K562 (cell line): ENCODE results near the gene KCNQ5. TPM values are rescaled to one million over a fixed set of nuclear protein-coding genes. Genes with fewer than 3 reads are reported as not detected.

Experiments
- ATAC-seq: fragments of 200-7000 bp; cut with Tn5 transposase; 3 replicates; pipeline ENCODE4 v1.9.1; 2020; ENCODE audit warnings: moderate library complexity
- BruUV-seq: library from RNA; stranded (reverse); fragments of 400-500 nt; replicated peaks from 2 replicates; lab custom pipeline; 2021; lab: Mats Ljungman, UMichigan
- CTCF ChIA-PET: fragments of 300-600 bp; formaldehyde crosslinking; extraction: SDS; loops from one replicate; lab custom pipeline; 2021; ENCODE audit warnings: low intra/inter-chr PET ratio; lab: Yijun Ruan, JAX
- POLR2A ChIA-PET: fragments of 300-600, 350-650 bp; sonication (Branson Sonifier 250); formaldehyde crosslinking; extraction: SDS; loops from one replicate; lab custom pipeline; 2021; ENCODE audit warnings: antibody characterized with exemption, inconsistent platforms; lab: Yijun Ruan, JAX
- DNase-seq, 4 experiments: peaks; one replicate each; pipeline versions ENCODE4 v3.0.0 to v3.0.0-alpha.2; 2011 to 2018; ENCODE audit warnings: low spot score in 3 of 4, mixed read lengths in 3 of 4; ENCODE audit errors: extremely low read depth in 1 of 4
- FAIRE-seq: peaks from 2 replicates; lab custom pipeline; 2011; peaks lifted over from hg19 to GRCh38; lab: Jason Lieb, UNC
- H2AFZ ChIP-seq: 2 replicates; pipeline ENCODE4 v1.6.0; 2011; ENCODE audit warnings: low read depth, low read length, control low read depth, inconsistent platforms
- H3K27ac ChIP-seq: fragments of 200-600 bp; 3 replicates; pipeline ENCODE4 v1.8.0; 2011; ENCODE audit warnings: low read depth, mild to moderate bottlenecking, control low read depth, inconsistent platforms, low read length, moderate library complexity, mixed read lengths; ENCODE audit errors: extremely low read depth
- H3K27me3 ChIP-seq, 2 experiments: fragments of 300-600 bp in 1 of 2; 2 replicates in 1 of 2; 3 replicates in 1 of 2; pipeline versions ENCODE4 v1.6.0 to v1.8.0; 2011; ENCODE audit warnings: inconsistent platforms in 2 of 2, low read length in 2 of 2, mild to moderate bottlenecking in 1 of 2, mixed read lengths in 1 of 2, moderate library complexity in 1 of 2; ENCODE audit not compliant: control insufficient read depth in 2 of 2, insufficient read depth in 2 of 2
- H3K36me3 ChIP-seq: fragments of 300-600 bp; 3 replicates; pipeline ENCODE4 v1.8.0; 2011; ENCODE audit warnings: mild to moderate bottlenecking, low read length, inconsistent platforms; ENCODE audit not compliant: control insufficient read depth, insufficient read depth
- H3K4me1 ChIP-seq, 2 experiments: fragments of 200-600 bp in 1 of 2; replicated peaks in 1 of 2; 2 replicates in 1 of 2; 3 replicates in 1 of 2; pipeline versions ENCODE4 v1.5.1 to v1.8.0; 2011; ENCODE audit warnings: inconsistent platforms in 2 of 2, low read length in 2 of 2, mild to moderate bottlenecking in 1 of 2, mixed read lengths in 1 of 2, moderate library complexity in 1 of 2; ENCODE audit not compliant: control insufficient read depth in 2 of 2, insufficient read depth in 2 of 2
- H3K4me2 ChIP-seq: 2 replicates; pipeline ENCODE4 v1.6.1; 2011; ENCODE audit warnings: low read length, control low read depth, inconsistent platforms, mixed read lengths; ENCODE audit not compliant: insufficient read depth
- H3K4me3 ChIP-seq: fragments of 200-600 bp; sonication (generic), shearing (Covaris generic); 2 replicates; pipeline ENCODE4 v1.5.1; 2016; ENCODE audit warnings: control low read depth, inconsistent platforms
- H3K79me2 ChIP-seq: fragments of 200-600 bp; 3 replicates; pipeline ENCODE4 v1.8.0; 2011; ENCODE audit warnings: low read length, inconsistent platforms; ENCODE audit not compliant: control insufficient read depth, insufficient read depth
- H3K9ac ChIP-seq, 2 experiments: 2 replicates each; pipeline versions ENCODE4 v1.6.0 to v1.6.1; 2011; ENCODE audit warnings: low read depth in 2 of 2, low read length in 2 of 2, control low read depth in 1 of 2, inconsistent platforms in 1 of 2, mild to moderate bottlenecking in 1 of 2, mixed read lengths in 1 of 2; ENCODE audit not compliant: insufficient read depth in 1 of 2
- H3K9me1 ChIP-seq: one replicate; pipeline ENCODE4 v1.6.0; 2011; ENCODE audit warnings: inconsistent platforms, mild to moderate bottlenecking, low read length, moderate library complexity; ENCODE audit not compliant: control insufficient read depth, insufficient read depth
- H3K9me3 ChIP-seq: replicated peaks from 2 replicates; pipeline ENCODE4 v1.5.1; 2011; ENCODE audit warnings: low read depth, low read length, inconsistent platforms; ENCODE audit not compliant: control insufficient read depth, insufficient read depth
- H4K20me1 ChIP-seq: replicated peaks from 2 replicates; pipeline ENCODE4 v1.6.1; 2011; ENCODE audit warnings: low read length, inconsistent platforms, mixed read lengths; ENCODE audit not compliant: control insufficient read depth, insufficient read depth
- CREB1 ChIP-seq, 2 experiments: sonication (generic) in 1 of 2; formaldehyde crosslinking in 1 of 2; IDR thresholded peaks; 2 replicates each; pipeline versions ENCODE4 v1.6.1 to v1.8.0; 2012 to 2022; ENCODE audit warnings: inconsistent platforms in 1 of 2, mild to moderate bottlenecking in 1 of 2, missing genetic modification reagents in 1 of 2, moderate library complexity in 1 of 2
- NKRF ChIP-seq: fragments of 450-650 bp; IDR thresholded peaks from 2 replicates; pipeline ENCODE4 v1.6.1; 2016; ENCODE audit warnings: borderline replicate concordance
- TBL1XR1 ChIP-seq, 2 experiments: IDR thresholded peaks; 2 replicates each; pipeline ENCODE4 v1.6.1; 2012; ENCODE audit warnings: improper control_type of control experiment in 2 of 2, low read length in 2 of 2, mild to moderate bottlenecking in 1 of 2
- THRB ChIP-seq: fragments of 450-650 bp; formaldehyde crosslinking; conservative IDR thresholded peaks from 2 replicates; pipeline ENCODE4 v1.4.0; 2022; ENCODE audit warnings: mild to moderate bottlenecking, missing genetic modification characterization
- ZEB2 ChIP-seq: fragments of 450-650 bp; IDR thresholded peaks from 2 replicates; pipeline ENCODE4 v1.6.1; 2016
- WGBS: fragments of 100-300 bp; shearing (Covaris generic); methylation state at CpG from one replicate; pipeline ENCODE4 v1.1.6; 2016; ENCODE audit warnings: low coverage, mixed read lengths; ENCODE audit not compliant: insufficient coverage; ENCODE audit errors: missing lambda C conversion rate; 5-methylcytosine and 5-hydroxymethylcytosine counted together
- in situ Hi-C: fragments of 300-500 bp; cut with MboI; formaldehyde crosslinking; loops from 4 replicates; pipeline ENCODE4 v1.15.0; 2018; ENCODE audit warnings: inconsistent platforms, mixed read lengths
- intact Hi-C: fragments of 100-400 bp; cut with micrococcal nuclease; formaldehyde crosslinking; loops from 2 replicates; pipeline ENCODE4 v1.14.2; 2022
- polyA plus RNA-seq, 8 experiments: library from polyadenylated mRNA; depleted of rRNA in 4 of 8; stranded (reverse) in 5 of 8; unstranded in 3 of 8; fragments of >200 nt; fragmentation: Nextera tagmentation in 2 of 8; fragmentation: Illumina TruSeq in 1 of 8; extraction: Ambion mirVana in 2 of 8; extraction: Trizol in 1 of 8; gene quantifications; 2 replicates each; pipeline versions ENCODE4 v1.2.1 to v1.2.3, GENCODE V29; 2011 to 2014; ENCODE audit warnings: inconsistent platforms in 1 of 8, missing spikeins in 1 of 8
- total RNA-seq, 7 experiments: library from RNA; depleted of rRNA in 6 of 7; stranded (reverse); fragments of >200 nt in 6 of 7; fragmentation: Illumina TruSeq in 2 of 7; extraction: Trizol in 2 of 7; gene quantifications; 2 replicates each; pipeline versions ENCODE4 v1.2.1 to v1.2.3, GENCODE V29; 2011 to 2021; ENCODE audit warnings: low replicate concordance in 1 of 7
- TF ChIP-seq, protein P1 (sequence below): fragments of 450-650 bp; IDR thresholded peaks from 2 replicates; pipeline ENCODE4 v1.6.1; 2016; ENCODE audit warnings: mild to moderate bottlenecking, moderate library complexity

The KCNQ5 gene
- total and polyA plus RNA-seq, 9 of the 15 experiments (the other 6 are each of a cell fraction or from before 2014, with no cell fraction given): 0.31 to 5.9 (median 2.6) TPM

- Histone ChIP-seq H2AFZ (no peak overlapping the region), H4K20me1 (no peaks in the 10 kb centered on the region), H3K27ac (no peak overlapping the region), H3K9me1 (no peaks in the 10 kb centered on the region), H3K4me2 (no peak overlapping the region), H3K36me3 (no peaks in the 10 kb centered on the region), H3K4me1 (no peaks in the 10 kb centered on the region), H3K4me3 (no peak overlapping the region), H3K79me2 (no peaks in the 10 kb centered on the region), H3K9ac (no peak overlapping the region), H3K9me3 (no peaks in the 10 kb centered on the region), H3K27me3 (no peaks in the 10 kb centered on the region)
- POLR2A ChIA-PET: no interaction called here
- no TSS peak for BruUV-seq
- DNase-seq (no peak), FAIRE-seq (no peak), ATAC-seq (no peak)
- intact Hi-C loops (loop anchor here (10.0 kb wide), 1 partner anchor 435 kb away; no protein-coding TSS in a partner anchor), in situ Hi-C loops (loop anchor here (10.0 kb wide), 1 partner anchor 515 kb away; the partner anchor contains the start of gene KCNQ5)
- WGBS: 28% methylated on average over 3 of the region's 3 CpGs
- CTCF ChIA-PET: no interaction called here
- TF ChIP-seq, protein P1, sequence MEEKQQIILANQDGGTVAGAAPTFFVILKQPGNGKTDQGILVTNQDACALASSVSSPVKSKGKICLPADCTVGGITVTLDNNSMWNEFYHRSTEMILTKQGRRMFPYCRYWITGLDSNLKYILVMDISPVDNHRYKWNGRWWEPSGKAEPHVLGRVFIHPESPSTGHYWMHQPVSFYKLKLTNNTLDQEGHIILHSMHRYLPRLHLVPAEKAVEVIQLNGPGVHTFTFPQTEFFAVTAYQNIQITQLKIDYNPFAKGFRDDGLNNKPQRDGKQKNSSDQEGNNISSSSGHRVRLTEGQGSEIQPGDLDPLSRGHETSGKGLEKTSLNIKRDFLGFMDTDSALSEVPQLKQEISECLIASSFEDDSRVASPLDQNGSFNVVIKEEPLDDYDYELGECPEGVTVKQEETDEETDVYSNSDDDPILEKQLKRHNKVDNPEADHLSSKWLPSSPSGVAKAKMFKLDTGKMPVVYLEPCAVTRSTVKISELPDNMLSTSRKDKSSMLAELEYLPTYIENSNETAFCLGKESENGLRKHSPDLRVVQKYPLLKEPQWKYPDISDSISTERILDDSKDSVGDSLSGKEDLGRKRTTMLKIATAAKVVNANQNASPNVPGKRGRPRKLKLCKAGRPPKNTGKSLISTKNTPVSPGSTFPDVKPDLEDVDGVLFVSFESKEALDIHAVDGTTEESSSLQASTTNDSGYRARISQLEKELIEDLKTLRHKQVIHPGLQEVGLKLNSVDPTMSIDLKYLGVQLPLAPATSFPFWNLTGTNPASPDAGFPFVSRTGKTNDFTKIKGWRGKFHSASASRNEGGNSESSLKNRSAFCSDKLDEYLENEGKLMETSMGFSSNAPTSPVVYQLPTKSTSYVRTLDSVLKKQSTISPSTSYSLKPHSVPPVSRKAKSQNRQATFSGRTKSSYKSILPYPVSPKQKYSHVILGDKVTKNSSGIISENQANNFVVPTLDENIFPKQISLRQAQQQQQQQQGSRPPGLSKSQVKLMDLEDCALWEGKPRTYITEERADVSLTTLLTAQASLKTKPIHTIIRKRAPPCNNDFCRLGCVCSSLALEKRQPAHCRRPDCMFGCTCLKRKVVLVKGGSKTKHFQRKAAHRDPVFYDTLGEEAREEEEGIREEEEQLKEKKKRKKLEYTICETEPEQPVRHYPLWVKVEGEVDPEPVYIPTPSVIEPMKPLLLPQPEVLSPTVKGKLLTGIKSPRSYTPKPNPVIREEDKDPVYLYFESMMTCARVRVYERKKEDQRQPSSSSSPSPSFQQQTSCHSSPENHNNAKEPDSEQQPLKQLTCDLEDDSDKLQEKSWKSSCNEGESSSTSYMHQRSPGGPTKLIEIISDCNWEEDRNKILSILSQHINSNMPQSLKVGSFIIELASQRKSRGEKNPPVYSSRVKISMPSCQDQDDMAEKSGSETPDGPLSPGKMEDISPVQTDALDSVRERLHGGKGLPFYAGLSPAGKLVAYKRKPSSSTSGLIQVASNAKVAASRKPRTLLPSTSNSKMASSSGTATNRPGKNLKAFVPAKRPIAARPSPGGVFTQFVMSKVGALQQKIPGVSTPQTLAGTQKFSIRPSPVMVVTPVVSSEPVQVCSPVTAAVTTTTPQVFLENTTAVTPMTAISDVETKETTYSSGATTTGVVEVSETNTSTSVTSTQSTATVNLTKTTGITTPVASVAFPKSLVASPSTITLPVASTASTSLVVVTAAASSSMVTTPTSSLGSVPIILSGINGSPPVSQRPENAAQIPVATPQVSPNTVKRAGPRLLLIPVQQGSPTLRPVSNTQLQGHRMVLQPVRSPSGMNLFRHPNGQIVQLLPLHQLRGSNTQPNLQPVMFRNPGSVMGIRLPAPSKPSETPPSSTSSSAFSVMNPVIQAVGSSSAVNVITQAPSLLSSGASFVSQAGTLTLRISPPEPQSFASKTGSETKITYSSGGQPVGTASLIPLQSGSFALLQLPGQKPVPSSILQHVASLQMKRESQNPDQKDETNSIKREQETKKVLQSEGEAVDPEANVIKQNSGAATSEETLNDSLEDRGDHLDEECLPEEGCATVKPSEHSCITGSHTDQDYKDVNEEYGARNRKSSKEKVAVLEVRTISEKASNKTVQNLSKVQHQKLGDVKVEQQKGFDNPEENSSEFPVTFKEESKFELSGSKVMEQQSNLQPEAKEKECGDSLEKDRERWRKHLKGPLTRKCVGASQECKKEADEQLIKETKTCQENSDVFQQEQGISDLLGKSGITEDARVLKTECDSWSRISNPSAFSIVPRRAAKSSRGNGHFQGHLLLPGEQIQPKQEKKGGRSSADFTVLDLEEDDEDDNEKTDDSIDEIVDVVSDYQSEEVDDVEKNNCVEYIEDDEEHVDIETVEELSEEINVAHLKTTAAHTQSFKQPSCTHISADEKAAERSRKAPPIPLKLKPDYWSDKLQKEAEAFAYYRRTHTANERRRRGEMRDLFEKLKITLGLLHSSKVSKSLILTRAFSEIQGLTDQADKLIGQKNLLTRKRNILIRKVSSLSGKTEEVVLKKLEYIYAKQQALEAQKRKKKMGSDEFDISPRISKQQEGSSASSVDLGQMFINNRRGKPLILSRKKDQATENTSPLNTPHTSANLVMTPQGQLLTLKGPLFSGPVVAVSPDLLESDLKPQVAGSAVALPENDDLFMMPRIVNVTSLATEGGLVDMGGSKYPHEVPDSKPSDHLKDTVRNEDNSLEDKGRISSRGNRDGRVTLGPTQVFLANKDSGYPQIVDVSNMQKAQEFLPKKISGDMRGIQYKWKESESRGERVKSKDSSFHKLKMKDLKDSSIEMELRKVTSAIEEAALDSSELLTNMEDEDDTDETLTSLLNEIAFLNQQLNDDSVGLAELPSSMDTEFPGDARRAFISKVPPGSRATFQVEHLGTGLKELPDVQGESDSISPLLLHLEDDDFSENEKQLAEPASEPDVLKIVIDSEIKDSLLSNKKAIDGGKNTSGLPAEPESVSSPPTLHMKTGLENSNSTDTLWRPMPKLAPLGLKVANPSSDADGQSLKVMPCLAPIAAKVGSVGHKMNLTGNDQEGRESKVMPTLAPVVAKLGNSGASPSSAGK: no peak
- no peak for TF ChIP-seq ZEB2
- no peak for TF ChIP-seq NKRF
- TF ChIP-seq CREB1 (IDR thresholded peaks at IDR 0.05): no peak
- TF ChIP-seq CREB1 (CRISPR knock-in tag; IDR thresholded peaks at IDR 0.05): no peak
- TF ChIP-seq THRB (CRISPR knock-in tag): no peak
- TF ChIP-seq TBL1XR1 (IDR thresholded peaks at IDR 0.05; ENCODE audit: low read length in 2 of 2): no peak
Measured at GRCh38 chr6:73139681-73140383, 518.0 kb downstream of the KCNQ5 start.
